CD14-positive monocyte (primary cell): ENCODE measurements around the gene ATP5F1D. TPM values are rescaled to one million over a fixed set of nuclear protein-coding genes. Genes with fewer than 3 reads are reported as not detected.

ENCODE experiments used
- DNase-seq, 3 donors: peaks; one replicate each; pipeline ENCODE4 v3.0.0-alpha.2; 2011 to 2022
- H2AFZ ChIP-seq: 2 replicates; pipeline ENCODE4 v1.6.0; 2012; ENCODE audit warnings: mild to moderate bottlenecking, low read depth, low read length, inconsistent platforms; ENCODE audit not compliant: insufficient read depth, poor library complexity, severe bottlenecking
- H3K27ac ChIP-seq, 2 donors: 1 replicate in 1 of 2; 2 replicates in 1 of 2; pipeline ENCODE4 v1.5.1; 2012 to 2013; ENCODE audit warnings: low read length in 2 of 2, control low read depth in 1 of 2, inconsistent platforms in 1 of 2, low read depth in 1 of 2, mild to moderate bottlenecking in 1 of 2
- H3K27me3 ChIP-seq, 2 donors: one replicate each; pipeline versions ENCODE4 v1.6.0 to v1.6.1; 2011 to 2013; ENCODE audit warnings: low read length in 2 of 2; ENCODE audit not compliant: control insufficient read depth in 2 of 2, insufficient read depth in 2 of 2
- H3K36me3 ChIP-seq, 2 donors: replicated peaks in 1 of 2; 1 replicate in 1 of 2; 2 replicates in 1 of 2; pipeline versions ENCODE4 v1.5.1 to v1.6.1; 2012 to 2013; ENCODE audit warnings: low read length in 2 of 2, control low read depth in 1 of 2, inconsistent platforms in 1 of 2, mild to moderate bottlenecking in 1 of 2; ENCODE audit not compliant: insufficient read depth in 2 of 2, control insufficient read depth in 1 of 2
- H3K4me1 ChIP-seq, 2 donors: 1 replicate in 1 of 2; 2 replicates in 1 of 2; pipeline versions ENCODE4 v1.5.1 to v1.6.1; 2012 to 2013; ENCODE audit warnings: low read length in 2 of 2, control low read depth in 1 of 2, inconsistent platforms in 1 of 2, mild to moderate bottlenecking in 1 of 2, moderate library complexity in 1 of 2; ENCODE audit not compliant: insufficient read depth in 2 of 2, control insufficient read depth in 1 of 2
- H3K4me2 ChIP-seq: replicated peaks from 2 replicates; pipeline ENCODE3; 2012; ENCODE audit warnings: low read length, moderate library complexity, mild to moderate bottlenecking; ENCODE audit not compliant: poor library complexity, severe bottlenecking; ENCODE audit errors: extremely low read depth
- H3K4me3 ChIP-seq, 3 experiments: fragments of 200-600 bp in 1 of 3; sonication (generic) in 1 of 3; replicated peaks in 1 of 3; 1 replicate in 2 of 3; 2 replicates in 1 of 3; pipeline ENCODE4 v1.5.1; 2011 to 2013; ENCODE audit warnings: low read length in 3 of 3, mild to moderate bottlenecking in 3 of 3, control low read depth in 2 of 3, low read depth in 2 of 3, inconsistent platforms in 1 of 3, moderate library complexity in 1 of 3
- H3K79me2 ChIP-seq: 2 replicates; pipeline ENCODE4 v1.6.0; 2012; ENCODE audit warnings: mild to moderate bottlenecking, control low read depth, inconsistent platforms, low read length, moderate library complexity; ENCODE audit not compliant: insufficient read depth
- H3K9ac ChIP-seq: 2 replicates; pipeline ENCODE4 v1.6.0; 2017; ENCODE audit warnings: low read length, mild to moderate bottlenecking; ENCODE audit not compliant: insufficient read depth, poor library complexity, severe bottlenecking
- H3K9me3 ChIP-seq, 2 donors: replicated peaks in 1 of 2; 1 replicate in 1 of 2; 2 replicates in 1 of 2; pipeline versions ENCODE4 v1.5.1 to v1.6.1; 2012 to 2013; ENCODE audit warnings: low read length in 2 of 2, control low read depth in 1 of 2; ENCODE audit not compliant: control insufficient read depth in 1 of 2, insufficient read depth in 1 of 2
- H4K20me1 ChIP-seq: 2 replicates; pipeline ENCODE4 v1.6.0; 2012; ENCODE audit warnings: mild to moderate bottlenecking, low read length, control low read depth, moderate library complexity; ENCODE audit not compliant: insufficient read depth
- H3K27ac Mint-ChIP-seq, 7 donors: one replicate each; pipeline ENCODE4 v1.8.0; 2020; ENCODE audit warnings: mild to moderate bottlenecking in 7 of 7, mixed read lengths in 7 of 7, moderate library complexity in 6 of 7, inconsistent platforms in 2 of 7
- H3K27me3 Mint-ChIP-seq, 3 donors: one replicate each; pipeline ENCODE4 v1.8.0; 2021 to 2022; ENCODE audit warnings: low read depth in 3 of 3, mild to moderate bottlenecking in 3 of 3, mixed read lengths in 3 of 3, moderate library complexity in 3 of 3, inconsistent platforms in 1 of 3
- H3K36me3 Mint-ChIP-seq, 2 donors: one replicate each; pipeline ENCODE4 v1.8.0; 2020; ENCODE audit warnings: mixed read lengths in 2 of 2, inconsistent platforms in 1 of 2, mild to moderate bottlenecking in 1 of 2
- H3K4me1 Mint-ChIP-seq: one replicate; pipeline ENCODE4 v1.8.0; 2020; ENCODE audit warnings: mild to moderate bottlenecking, mixed read lengths
- H3K4me3 Mint-ChIP-seq, 2 donors: one replicate each; pipeline ENCODE4 v1.8.0; 2020; ENCODE audit warnings: mild to moderate bottlenecking in 2 of 2, mixed read lengths in 2 of 2, moderate library complexity in 1 of 2
- H3K9me3 Mint-ChIP-seq, 7 donors: one replicate each; pipeline ENCODE4 v1.8.0; 2020 to 2022; ENCODE audit warnings: mixed read lengths in 7 of 7, mild to moderate bottlenecking in 6 of 7, moderate library complexity in 6 of 7, inconsistent platforms in 2 of 7
- CTCF ChIP-seq: fragments of 200-600 bp; IDR thresholded peaks from one replicate; pipeline ENCODE4 v1.8.0; 2022; ENCODE audit warnings: antibody characterized with exemption, mild to moderate bottlenecking
- WGBS: methylation state at CpG from one replicate; pipeline ENCODE4 v1.1.5; 2013; ENCODE audit warnings: missing lambda C conversion rate; ENCODE audit not compliant: insufficient coverage; 5-methylcytosine and 5-hydroxymethylcytosine counted together
- intact Hi-C, 2 donors: fragments of 100-400 bp; cut with micrococcal nuclease; formaldehyde crosslinking; loops; one replicate each; pipeline versions ENCODE4 v1.15.0 to v1.15.1; 2023
- polyA plus RNA-seq, 3 donors: library from polyadenylated mRNA; depleted of rRNA in 1 of 3; unstranded in 2 of 3; stranded (reverse) in 1 of 3; fragments of 300-500 nt in 2 of 3; fragments of >200 nt in 1 of 3; fragmentation: Illumina TruSeq in 2 of 3; gene quantifications; 1 replicate in 2 of 3; 2 replicates in 1 of 3; pipeline ENCODE4 v1.2.3, GENCODE V29; 2012 to 2021

ATP5F1D gene
- polyA plus RNA-seq, 3 donors = 122 to 160 (median 143) TPM

- Histone ChIP-seq H3K4me3 (peak overlapping the region in 1 of 3 experiments; percentile 57), H2AFZ (peak overlapping the region; percentile 53), H3K79me2 (peaks cover 5% of the 10 kb centered on the region), H3K36me3 (no peaks in the 10 kb centered on the region), H3K27ac (no peak overlapping the region), H3K9ac (peak overlapping the region; percentile 15), H4K20me1 (peaks cover 16% of the 10 kb centered on the region), H3K4me2 (peak overlapping the region; percentile 69), H3K4me1 (peaks cover 28 to 42% of the 10 kb centered on the region in 2 donors), H3K27me3 (peaks cover 11 to 43% of the 10 kb centered on the region in 2 donors), H3K9me3 (no peaks in the 10 kb centered on the region)
- H3K27ac Mint-ChIP-seq = no peak overlapping the region
- TF ChIP-seq CTCF = no peak
- DNase-seq = no peak
- WGBS = under 1% methylated on average over 57 of the region's 60 CpGs
- intact Hi-C loops = loop anchor here in 1 of 2 donors (5.0 kb wide), 1 partner anchor 35 kb away; no protein-coding TSS in a partner anchor
- peaks cover 0 to 12% (median 2%) of the 10 kb centered on the region in 7 donors for H3K9me3 Mint-ChIP-seq
- H3K4me3 Mint-ChIP-seq = peak overlapping the region; percentile 31 to 63
- H3K27me3 Mint-ChIP-seq = peaks cover 33 to 56% (median 38%) of the 10 kb centered on the region in 3 donors
- peaks cover 3 to 11% of the 10 kb centered on the region in 2 donors for H3K36me3 Mint-ChIP-seq
- H3K4me1 Mint-ChIP-seq = peaks cover 31% of the 10 kb centered on the region
Measured at GRCh38 chr19:1237027-1237659, 4.4 kb upstream of the ATP5F1D start.

GRCh38 chr19:1237754-1238368 lies 3.7 kb upstream of the ATP5F1D start, which contains the start of gene CBARP:
Gene CBARP, minus strand, starts transcription at chr19:1238005. Its CDS starts 1,905 bp downstream, at chr19:1236100.
- H3K9me3 ChIP-seq = no peaks in the 10 kb centered on the region
- Mint-ChIP-seq H3K27ac (peak within 1 kb of the TSS in 5 of 7 donors; percentile 3 to 75 (median 41)), H3K27me3 (peaks cover 30 to 56% (median 38%) of the 10 kb centered on the region in 3 donors), H3K9me3 (peaks cover 0 to 12% (median 2%) of the 10 kb centered on the region in 7 donors), H3K4me1 (peaks cover 32% of the 10 kb centered on the region), H3K4me3 (peak within 1 kb of the TSS; percentile 73 to 89), H3K36me3 (peaks cover 3 to 11% of the 10 kb centered on the region in 2 donors)
- H2AFZ ChIP-seq = peak within 1 kb of the TSS; percentile 53
- peak within 1 kb of the TSS; percentile 69 for H3K4me2 ChIP-seq
- no peaks in the 10 kb centered on the region for H3K36me3 ChIP-seq
- peak in 1 of 3 donors; percentile 29 for DNase-seq
- H3K9ac ChIP-seq = peak within 1 kb of the TSS; percentile 15
- H3K4me1 ChIP-seq = peaks cover 35 to 49% of the 10 kb centered on the region in 2 donors
- no peak within 1 kb of the TSS for H3K27ac ChIP-seq
- peaks cover 12% of the 10 kb centered on the region for H3K79me2 ChIP-seq
- H3K4me3 ChIP-seq = peak within 1 kb of the TSS in 1 of 3 experiments; percentile 57
- TF ChIP-seq CTCF = no peak
- H4K20me1 ChIP-seq = peaks cover 20% of the 10 kb centered on the region
- H3K27me3 ChIP-seq = peaks cover 11 to 43% of the 10 kb centered on the region in 2 donors
- intact Hi-C loops = loop anchor here in 1 of 2 donors (5.0 kb wide), 1 partner anchor 36 kb away; no protein-coding TSS in a partner anchor
- under 1% methylated on average over 72 of the region's 87 CpGs for WGBS
